Measurements from ENCODE around the gene NDOR1. TPM values are rescaled to one million over a fixed set of nuclear protein-coding genes. Genes with fewer than 3 reads are reported as not detected.

The NDOR1 gene
- polyA plus RNA-seq, 3 donors: 4.4 to 26.9 (median 5.2) TPM

- intact Hi-C loops (cut with micrococcal nuclease): loop anchor here in 1 of 2 donors (5.0 kb wide), 1 partner anchor 42 kb away; the partner anchor contains the start of gene TPRN
- H3K27ac Mint-ChIP-seq: peak overlapping the region in 5 of 7 donors; percentile 18 to 77 (median 57)
Observed at GRCh38 chr9:137243626-137244485, 38.4 kb downstream of the NDOR1 start.

More at GRCh38 chr9:137243626-137244485, 38.4 kb downstream of the NDOR1 start:
- Histone ChIP-seq H4K20me1 (ENCODE audit: insufficient read depth, low read length) (peaks cover 33% of the 10 kb centered on the region), H3K4me1 (ENCODE audit: control insufficient read depth in 1 of 2, insufficient read depth in 2 of 2, low read length in 2 of 2) (peaks cover 29 to 44% of the 10 kb centered on the region in 2 donors), H3K79me2 (ENCODE audit: insufficient read depth, low read length) (peaks cover 25% of the 10 kb centered on the region), H3K27me3 (ENCODE audit: control insufficient read depth in 2 of 2, insufficient read depth in 2 of 2, low read length in 2 of 2) (no peaks in the 10 kb centered on the region), H3K27ac (ENCODE audit: low read depth in 1 of 2, low read length in 2 of 2) (peak overlapping the region in 1 of 2 donors; percentile 20), H3K9me3 (replicated peaks in 1 of 2; ENCODE audit: control insufficient read depth in 1 of 2, insufficient read depth in 1 of 2, low read length in 2 of 2) (no peaks in the 10 kb centered on the region), H2AFZ (ENCODE audit: insufficient read depth, low read depth, low read length, poor library complexity, severe bottlenecking) (no peak overlapping the region), H3K36me3 (replicated peaks in 1 of 2; ENCODE audit: control insufficient read depth in 1 of 2, insufficient read depth in 2 of 2, low read length in 2 of 2) (peaks cover 18 to 19% of the 10 kb centered on the region in 2 donors), H3K4me2 (replicated peaks; ENCODE audit: extremely low read depth, low read length, poor library complexity, severe bottlenecking) (no peak overlapping the region), H3K9ac (ENCODE audit: insufficient read depth, low read length, poor library complexity, severe bottlenecking) (no peak overlapping the region), H3K4me3 (replicated peaks in 1 of 3; ENCODE audit: low read depth in 2 of 3, low read length in 3 of 3) (no peak overlapping the region)
- DNase-seq: peak in 1 of 3 donors; percentile 47
- peaks cover 36% of the 10 kb centered on the region for H3K4me1 Mint-ChIP-seq
- H3K4me3 Mint-ChIP-seq: no peak overlapping the region
- H3K27me3 Mint-ChIP-seq (ENCODE audit: low read depth in 3 of 3): peaks cover 2 to 4% (median 2%) of the 10 kb centered on the region in 3 donors
- H3K9me3 Mint-ChIP-seq: peaks cover 0 to 3% (median 0%) of the 10 kb centered on the region in 7 donors
- TF ChIP-seq, protein P1, sequence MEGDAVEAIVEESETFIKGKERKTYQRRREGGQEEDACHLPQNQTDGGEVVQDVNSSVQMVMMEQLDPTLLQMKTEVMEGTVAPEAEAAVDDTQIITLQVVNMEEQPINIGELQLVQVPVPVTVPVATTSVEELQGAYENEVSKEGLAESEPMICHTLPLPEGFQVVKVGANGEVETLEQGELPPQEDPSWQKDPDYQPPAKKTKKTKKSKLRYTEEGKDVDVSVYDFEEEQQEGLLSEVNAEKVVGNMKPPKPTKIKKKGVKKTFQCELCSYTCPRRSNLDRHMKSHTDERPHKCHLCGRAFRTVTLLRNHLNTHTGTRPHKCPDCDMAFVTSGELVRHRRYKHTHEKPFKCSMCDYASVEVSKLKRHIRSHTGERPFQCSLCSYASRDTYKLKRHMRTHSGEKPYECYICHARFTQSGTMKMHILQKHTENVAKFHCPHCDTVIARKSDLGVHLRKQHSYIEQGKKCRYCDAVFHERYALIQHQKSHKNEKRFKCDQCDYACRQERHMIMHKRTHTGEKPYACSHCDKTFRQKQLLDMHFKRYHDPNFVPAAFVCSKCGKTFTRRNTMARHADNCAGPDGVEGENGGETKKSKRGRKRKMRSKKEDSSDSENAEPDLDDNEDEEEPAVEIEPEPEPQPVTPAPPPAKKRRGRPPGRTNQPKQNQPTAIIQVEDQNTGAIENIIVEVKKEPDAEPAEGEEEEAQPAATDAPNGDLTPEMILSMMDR (IDR thresholded peaks at IDR 0.05): no peak
- peaks cover 15 to 18% of the 10 kb centered on the region in 2 donors for H3K36me3 Mint-ChIP-seq
- 80% methylated on average over 10 of the region's 15 CpGs for WGBS (ENCODE audit: insufficient coverage)

Data from CD14-positive monocyte (primary cell).